OCI-LY1 (cell line): Measurements from ENCODE around the gene ANKK1.

Source experiments
- H2AFZ ChIP-seq: fragments of 200-600 bp; sonication (generic), shearing (Covaris generic); 2 replicates; pipeline ENCODE4 v1.6.0; 2014; ENCODE audit warnings: antibody characterized with exemption, mild to moderate bottlenecking, low read length
- H3F3A ChIP-seq: fragments of 200-600 bp; sonication (generic), shearing (Covaris generic); 2 replicates; pipeline ENCODE4 v1.6.0; 2014; ENCODE audit warnings: mild to moderate bottlenecking, antibody characterized with exemption, low read length, moderate library complexity; ENCODE audit not compliant: insufficient read depth
- H3K27ac ChIP-seq: fragments of 200-600 bp; sonication (generic); 2 replicates; pipeline ENCODE4 v1.5.1; 2014; ENCODE audit warnings: low read length, mixed run types, mild to moderate bottlenecking, low read depth; ENCODE audit not compliant: poor library complexity, severe bottlenecking
- H3K27me3 ChIP-seq: fragments of 200-600 bp; sonication (generic); 2 replicates; pipeline ENCODE4 v1.6.0; 2014; ENCODE audit warnings: antibody characterized with exemption, mild to moderate bottlenecking, low read length, moderate library complexity; ENCODE audit not compliant: insufficient read depth
- H3K36me3 ChIP-seq: fragments of 200-600 bp; sonication (generic); 2 replicates; pipeline ENCODE4 v1.6.1; 2014; ENCODE audit warnings: mild to moderate bottlenecking, antibody characterized with exemption, low read length, moderate library complexity, mixed read lengths; ENCODE audit not compliant: insufficient read depth
- H3K4me1 ChIP-seq: fragments of 200-600 bp; sonication (generic); 2 replicates; pipeline ENCODE4 v1.5.1; 2014; ENCODE audit warnings: mild to moderate bottlenecking, low read length, moderate library complexity; ENCODE audit not compliant: insufficient read depth, severe bottlenecking
- H3K4me2 ChIP-seq: fragments of 200-600 bp; sonication (generic), shearing (Covaris generic); 2 replicates; pipeline ENCODE4 v1.6.1; 2014; ENCODE audit warnings: low read length
- H3K4me3 ChIP-seq: fragments of 200-600 bp; sonication (generic); 2 replicates; pipeline ENCODE4 v1.5.1; 2014; ENCODE audit warnings: low read length, low read depth, mild to moderate bottlenecking, mixed read lengths; ENCODE audit not compliant: poor library complexity, severe bottlenecking
- H3K79me2 ChIP-seq: fragments of 200-600 bp; shearing (Covaris generic); 2 replicates; pipeline ENCODE4 v1.6.1; 2016; ENCODE audit warnings: mixed run types, low read length, mixed read lengths; ENCODE audit not compliant: insufficient read depth
- H3K9ac ChIP-seq: fragments of 200-600 bp; sonication (generic), shearing (Covaris generic); 2 replicates; pipeline ENCODE4 v1.6.1; 2014; ENCODE audit warnings: mild to moderate bottlenecking, low read length, mixed read lengths
- H3K9me2 ChIP-seq: fragments of 200-600 bp; sonication (generic), shearing (Covaris generic); 2 replicates; pipeline ENCODE4 v1.6.1; 2014; ENCODE audit warnings: low read depth, mild to moderate bottlenecking, low read length, mixed read lengths
- H3K9me3 ChIP-seq: fragments of 200-600 bp; shearing (Covaris generic); 2 replicates; pipeline ENCODE4 v1.6.1; 2014; ENCODE audit warnings: low read length, mixed read lengths
- H4K20me1 ChIP-seq: fragments of 200-600 bp; sonication (generic), shearing (Covaris generic); 2 replicates; pipeline ENCODE4 v1.6.0; 2016; ENCODE audit warnings: mild to moderate bottlenecking, low read length; ENCODE audit not compliant: insufficient read depth
- EZH2 ChIP-seq: fragments of 200-600 bp; sonication (generic), shearing (Covaris generic); IDR thresholded peaks from 2 replicates; pipeline ENCODE4 v1.8.0; 2017; ENCODE audit warnings: borderline replicate concordance, mixed run types, mild to moderate bottlenecking, antibody characterized with exemption, low read length, moderate library complexity, mixed read lengths
- TF ChIP-seq, protein P1 (sequence below): fragments of 200-600 bp; sonication (generic), shearing (Covaris generic); IDR thresholded peaks from 2 replicates; pipeline ENCODE4 v1.5.1; 2017; ENCODE audit warnings: mild to moderate bottlenecking, antibody characterized with exemption, low read length, moderate library complexity, mixed read lengths

Gene ANKK1

DNA sequence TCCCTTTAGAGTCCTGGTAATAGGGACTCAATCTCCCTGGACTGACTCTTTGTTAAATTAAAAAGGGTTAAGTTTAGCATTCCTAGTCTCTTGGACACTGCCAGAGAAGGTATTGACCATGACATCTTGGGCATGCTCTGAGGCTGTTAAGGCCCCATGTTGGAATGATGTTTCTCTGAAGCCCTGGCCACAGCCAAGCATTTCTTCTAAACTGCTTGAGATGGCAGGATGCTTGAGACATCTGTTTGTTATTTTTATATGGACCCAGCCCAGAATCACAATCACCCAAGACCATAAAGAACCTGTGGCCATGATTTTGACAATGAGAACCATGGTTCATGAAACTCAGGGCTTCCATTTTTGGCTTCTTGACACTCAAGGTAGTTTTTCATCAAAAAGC is 5.5 kb upstream of the ANKK1 start:
- Histone ChIP-seq H3K4me1 (no peaks in the 10 kb centered on the region), H4K20me1 (no peaks in the 10 kb centered on the region), H3K27ac (no peak overlapping the region), H3F3A (no peaks in the 10 kb centered on the region), H3K9me2 (no peaks in the 10 kb centered on the region), H3K36me3 (no peaks in the 10 kb centered on the region), H3K79me2 (no peaks in the 10 kb centered on the region), H3K9me3 (no peaks in the 10 kb centered on the region), H2AFZ (no peak overlapping the region), H3K27me3 (no peaks in the 10 kb centered on the region), H3K4me2 (no peak overlapping the region), H3K4me3 (no peak overlapping the region), H3K9ac (no peak overlapping the region)
- TF ChIP-seq, protein P1, sequence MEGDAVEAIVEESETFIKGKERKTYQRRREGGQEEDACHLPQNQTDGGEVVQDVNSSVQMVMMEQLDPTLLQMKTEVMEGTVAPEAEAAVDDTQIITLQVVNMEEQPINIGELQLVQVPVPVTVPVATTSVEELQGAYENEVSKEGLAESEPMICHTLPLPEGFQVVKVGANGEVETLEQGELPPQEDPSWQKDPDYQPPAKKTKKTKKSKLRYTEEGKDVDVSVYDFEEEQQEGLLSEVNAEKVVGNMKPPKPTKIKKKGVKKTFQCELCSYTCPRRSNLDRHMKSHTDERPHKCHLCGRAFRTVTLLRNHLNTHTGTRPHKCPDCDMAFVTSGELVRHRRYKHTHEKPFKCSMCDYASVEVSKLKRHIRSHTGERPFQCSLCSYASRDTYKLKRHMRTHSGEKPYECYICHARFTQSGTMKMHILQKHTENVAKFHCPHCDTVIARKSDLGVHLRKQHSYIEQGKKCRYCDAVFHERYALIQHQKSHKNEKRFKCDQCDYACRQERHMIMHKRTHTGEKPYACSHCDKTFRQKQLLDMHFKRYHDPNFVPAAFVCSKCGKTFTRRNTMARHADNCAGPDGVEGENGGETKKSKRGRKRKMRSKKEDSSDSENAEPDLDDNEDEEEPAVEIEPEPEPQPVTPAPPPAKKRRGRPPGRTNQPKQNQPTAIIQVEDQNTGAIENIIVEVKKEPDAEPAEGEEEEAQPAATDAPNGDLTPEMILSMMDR = no peak
- TF ChIP-seq EZH2 = no peak

DNA sequence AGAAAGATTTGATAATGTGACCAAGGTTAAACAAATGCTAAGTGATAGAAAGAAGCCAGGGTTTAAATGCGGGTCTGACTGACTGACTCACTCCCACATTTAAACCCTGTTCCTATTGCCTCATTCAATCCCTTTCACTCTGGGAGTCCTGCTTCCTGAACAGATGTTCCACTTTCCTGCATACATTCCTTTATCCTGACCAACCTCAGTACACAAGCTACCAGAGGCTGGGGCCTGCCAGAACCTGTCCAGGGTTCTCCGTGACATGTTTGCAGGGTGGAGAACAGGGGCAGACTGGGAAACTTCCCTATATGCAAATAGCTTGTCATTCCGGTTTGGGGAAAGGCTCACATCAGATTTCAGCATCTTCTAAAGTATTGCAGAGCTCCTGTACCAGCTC is 3.0 kb upstream of the ANKK1 start:
- H3K27me3 ChIP-seq = no peaks in the 10 kb centered on the region
- H3K27ac ChIP-seq = no peak overlapping the region
- H3K9ac ChIP-seq = no peak overlapping the region
- no peaks in the 10 kb centered on the region for H3K4me1 ChIP-seq
- no peaks in the 10 kb centered on the region for H3K79me2 ChIP-seq
- no peak overlapping the region for H2AFZ ChIP-seq
- no peaks in the 10 kb centered on the region for H4K20me1 ChIP-seq
- no peaks in the 10 kb centered on the region for H3K36me3 ChIP-seq
- no peaks in the 10 kb centered on the region for H3K9me2 ChIP-seq
- H3K4me3 ChIP-seq = no peak overlapping the region
- no peaks in the 10 kb centered on the region for H3K9me3 ChIP-seq
- TF ChIP-seq EZH2 = no peak
- TF ChIP-seq, protein P1 = no peak
- no peaks in the 10 kb centered on the region for H3F3A ChIP-seq
- H3K4me2 ChIP-seq = no peak overlapping the region

GRCh38 chr11:113385749-113386148 is 1.8 kb upstream of the ANKK1 start:
- Histone ChIP-seq H3K4me1 (no peaks in the 10 kb centered on the region), H3K4me3 (no peak overlapping the region), H2AFZ (no peak overlapping the region), H3K79me2 (no peaks in the 10 kb centered on the region), H3K9me2 (no peaks in the 10 kb centered on the region), H3K27me3 (no peaks in the 10 kb centered on the region), H3K4me2 (no peak overlapping the region), H3K9ac (no peak overlapping the region), H3F3A (no peaks in the 10 kb centered on the region), H4K20me1 (no peaks in the 10 kb centered on the region), H3K27ac (no peak overlapping the region), H3K36me3 (no peaks in the 10 kb centered on the region), H3K9me3 (no peaks in the 10 kb centered on the region)
- TF ChIP-seq, protein P1 = no peak
- no peak for TF ChIP-seq EZH2
